ENCODE results near the gene DDC. TPM values are rescaled to one million over a fixed set of nuclear protein-coding genes. Genes with fewer than 3 reads are reported as not detected.

Gene DDC
- total RNA-seq, 1 donor, result not detected

DNA sequence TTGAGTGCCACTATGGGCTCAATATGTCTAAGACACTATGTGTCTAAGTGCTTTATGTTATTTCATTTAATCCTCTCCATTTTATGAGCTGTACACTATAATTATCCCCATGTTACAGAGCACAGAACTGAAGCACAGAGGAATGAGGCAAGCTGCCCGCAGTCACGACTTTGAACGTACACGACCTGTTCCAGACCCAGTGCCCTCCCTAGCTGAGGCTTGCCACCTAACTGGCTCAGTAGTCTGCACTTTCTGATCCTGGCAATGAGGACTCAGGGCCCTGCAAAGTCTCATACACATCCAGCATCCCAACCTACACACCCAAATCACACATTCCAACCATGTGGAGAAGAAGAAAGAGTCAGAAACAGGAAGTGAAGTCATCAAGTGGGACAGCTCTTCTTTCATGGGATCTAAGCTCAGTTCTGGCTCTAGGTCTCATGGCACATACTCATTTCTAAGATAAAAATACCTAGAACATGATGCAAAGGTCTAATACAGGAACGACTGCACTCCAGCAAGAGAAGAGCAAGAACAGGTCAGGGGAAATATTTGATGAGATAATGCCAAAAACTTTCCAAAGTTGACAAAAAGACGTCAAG, 42.4 kb upstream of the DDC start:
- TF ChIP-seq, protein P1, sequence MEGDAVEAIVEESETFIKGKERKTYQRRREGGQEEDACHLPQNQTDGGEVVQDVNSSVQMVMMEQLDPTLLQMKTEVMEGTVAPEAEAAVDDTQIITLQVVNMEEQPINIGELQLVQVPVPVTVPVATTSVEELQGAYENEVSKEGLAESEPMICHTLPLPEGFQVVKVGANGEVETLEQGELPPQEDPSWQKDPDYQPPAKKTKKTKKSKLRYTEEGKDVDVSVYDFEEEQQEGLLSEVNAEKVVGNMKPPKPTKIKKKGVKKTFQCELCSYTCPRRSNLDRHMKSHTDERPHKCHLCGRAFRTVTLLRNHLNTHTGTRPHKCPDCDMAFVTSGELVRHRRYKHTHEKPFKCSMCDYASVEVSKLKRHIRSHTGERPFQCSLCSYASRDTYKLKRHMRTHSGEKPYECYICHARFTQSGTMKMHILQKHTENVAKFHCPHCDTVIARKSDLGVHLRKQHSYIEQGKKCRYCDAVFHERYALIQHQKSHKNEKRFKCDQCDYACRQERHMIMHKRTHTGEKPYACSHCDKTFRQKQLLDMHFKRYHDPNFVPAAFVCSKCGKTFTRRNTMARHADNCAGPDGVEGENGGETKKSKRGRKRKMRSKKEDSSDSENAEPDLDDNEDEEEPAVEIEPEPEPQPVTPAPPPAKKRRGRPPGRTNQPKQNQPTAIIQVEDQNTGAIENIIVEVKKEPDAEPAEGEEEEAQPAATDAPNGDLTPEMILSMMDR (IDR thresholded peaks at IDR 0.05; ENCODE audit: insufficient read depth, low read depth, low read length), result no peak
- no peak overlapping the region for H3K4me3 ChIP-seq (ENCODE audit: low read depth, low read length)
- DNase-seq (ENCODE audit: low read depth), result no peak

DNA sequence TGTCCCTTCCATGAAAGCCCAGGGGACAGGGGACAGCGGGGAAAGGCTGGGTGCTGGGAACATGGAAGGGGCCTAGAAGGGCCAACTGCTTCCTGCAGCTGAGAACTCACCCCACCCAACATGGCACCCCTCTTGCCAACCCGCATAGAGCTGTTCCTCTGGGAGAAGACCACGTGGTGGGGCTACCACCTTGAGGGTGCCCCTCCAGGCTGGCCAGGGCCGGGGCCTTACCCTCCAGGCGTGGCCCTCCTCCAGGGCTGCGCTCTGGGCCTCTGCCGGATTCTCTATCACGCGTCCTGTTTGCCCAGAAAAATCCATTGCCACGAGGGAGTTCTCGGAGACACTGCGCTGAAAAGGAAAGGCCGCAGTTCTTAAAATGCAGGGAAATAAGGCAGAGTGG, 39.9 kb upstream of the DDC start:
- H3K4me3 ChIP-seq (ENCODE audit: low read depth, low read length), result no peak overlapping the region
- TF ChIP-seq, protein P1 (IDR thresholded peaks at IDR 0.05; ENCODE audit: insufficient read depth, low read depth, low read length), result no peak
- no peak for DNase-seq (ENCODE audit: low read depth)

DNA sequence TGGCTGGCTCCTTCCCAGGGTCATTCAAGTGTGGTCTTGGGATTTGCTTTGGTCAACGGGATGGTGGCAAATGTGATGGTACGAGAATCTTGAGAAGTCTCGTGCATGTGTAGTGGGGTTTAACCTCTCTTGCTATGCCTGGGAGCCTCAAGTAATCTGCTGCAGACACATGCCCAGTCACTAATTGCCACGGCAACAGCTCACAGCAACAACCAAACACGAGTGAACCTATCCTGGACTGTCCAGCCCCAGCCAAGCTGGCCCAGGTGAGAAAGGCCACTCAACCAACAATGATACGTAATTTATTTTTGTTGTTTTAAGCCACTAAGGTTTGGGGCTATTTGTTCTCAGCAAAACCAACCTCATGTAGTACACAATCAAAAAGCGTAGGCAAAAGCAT, 38.1 kb upstream of the DDC start:
- H3K4me3 ChIP-seq (ENCODE audit: low read depth, low read length), result no peak overlapping the region
- no peak for DNase-seq (ENCODE audit: low read depth)
- TF ChIP-seq, protein P1 (IDR thresholded peaks at IDR 0.05; ENCODE audit: insufficient read depth, low read depth, low read length), result no peak

DNA sequence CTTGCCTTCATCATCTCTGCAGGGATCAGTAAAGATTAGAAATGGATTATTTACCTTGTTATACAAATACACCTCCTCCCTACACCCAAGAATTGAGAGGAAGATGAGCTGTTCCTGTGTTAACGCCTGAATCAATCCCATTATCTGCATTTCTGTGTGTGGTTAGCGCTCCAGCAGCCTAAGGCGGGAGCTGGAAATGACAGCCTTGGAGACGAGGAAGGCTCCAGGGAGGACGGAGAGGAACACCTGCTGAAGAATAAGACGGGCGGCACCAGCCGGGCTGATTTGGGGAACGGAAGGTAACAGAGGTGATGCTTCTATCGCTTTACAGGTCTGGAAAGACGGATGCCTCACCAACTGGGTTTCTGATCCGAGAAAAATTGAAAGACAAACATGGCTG, 34.2 kb upstream of the DDC start:
- H3K4me3 ChIP-seq (ENCODE audit: low read depth, low read length), result no peak overlapping the region
- TF ChIP-seq, protein P1 (IDR thresholded peaks at IDR 0.05; ENCODE audit: insufficient read depth, low read depth, low read length), result no peak

DNA sequence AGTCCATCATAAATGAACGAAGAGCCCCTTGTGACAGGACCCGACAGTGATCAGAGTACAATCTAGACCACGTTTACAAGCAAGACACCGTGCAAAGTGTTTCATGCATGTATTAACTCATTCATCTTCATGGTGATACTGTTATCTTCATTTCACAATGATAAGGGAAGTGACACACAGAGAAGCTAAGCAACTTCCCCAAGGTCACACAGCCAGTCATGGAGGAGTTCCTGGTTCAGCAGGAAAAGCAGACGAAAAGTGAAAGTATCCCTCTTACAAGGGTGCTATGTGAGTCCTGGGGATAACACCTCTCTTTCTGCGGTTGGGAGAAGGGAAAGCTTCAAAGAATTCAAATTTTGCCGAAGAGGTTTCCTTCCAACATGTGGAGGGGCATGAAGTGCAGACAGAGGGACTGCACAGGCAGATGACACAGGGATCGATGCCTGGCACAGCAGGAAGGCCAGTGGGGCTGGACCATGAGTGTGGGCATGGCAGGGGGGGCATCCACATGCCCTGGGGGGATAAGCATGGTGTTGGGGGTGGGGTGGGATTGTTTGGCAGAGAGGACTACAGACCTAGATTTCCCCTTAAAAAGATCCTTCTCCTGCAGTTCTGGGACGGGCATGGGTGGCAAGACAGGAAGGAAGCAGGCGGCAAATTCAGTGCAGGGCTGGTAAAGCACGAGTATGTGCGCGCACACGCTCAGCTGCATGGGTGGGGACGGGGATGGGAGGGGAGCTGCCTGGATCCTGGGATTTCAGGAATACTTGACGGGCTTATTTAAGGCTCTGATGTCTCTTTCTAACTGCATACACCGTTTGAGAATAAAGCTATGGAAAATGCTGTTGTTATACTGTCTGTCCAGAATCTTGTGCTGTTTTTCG, 33.5 kb upstream of the DDC start:
- TF ChIP-seq, protein P1 (IDR thresholded peaks at IDR 0.05; ENCODE audit: insufficient read depth, low read depth, low read length), result no peak
- no peak for DNase-seq (ENCODE audit: low read depth)
- no peak overlapping the region for H3K4me3 ChIP-seq (ENCODE audit: low read depth, low read length)

More for the DNA sequence above, 34.2 kb upstream of the DDC start:
- DNase-seq (ENCODE audit: low read depth), result no peak

DNA sequence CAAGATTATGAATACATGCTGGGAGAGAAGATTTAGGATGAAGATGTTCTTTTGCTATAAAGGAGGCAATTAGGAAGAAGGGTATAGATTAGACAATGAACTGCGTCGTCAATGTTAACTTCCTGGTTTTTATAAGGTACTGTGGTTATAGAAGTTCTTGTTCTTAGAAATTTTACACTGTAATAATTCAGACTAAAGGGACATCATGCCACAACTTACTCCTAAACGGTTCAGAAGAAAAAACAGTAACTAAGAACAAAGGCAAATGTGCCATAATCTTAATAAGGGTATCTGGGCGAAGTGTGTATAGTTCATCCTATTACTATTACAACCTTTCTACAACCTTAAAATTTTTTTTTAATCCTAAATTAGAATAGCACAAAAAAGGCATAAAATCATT, 31.3 kb upstream of the DDC start:
- TF ChIP-seq, protein P1 (IDR thresholded peaks at IDR 0.05; ENCODE audit: insufficient read depth, low read depth, low read length), result no peak
- no peak for DNase-seq (ENCODE audit: low read depth)
- no peak overlapping the region for H3K4me3 ChIP-seq (ENCODE audit: low read depth, low read length)
